ENCODE data around the gene GRID2.

DNA sequence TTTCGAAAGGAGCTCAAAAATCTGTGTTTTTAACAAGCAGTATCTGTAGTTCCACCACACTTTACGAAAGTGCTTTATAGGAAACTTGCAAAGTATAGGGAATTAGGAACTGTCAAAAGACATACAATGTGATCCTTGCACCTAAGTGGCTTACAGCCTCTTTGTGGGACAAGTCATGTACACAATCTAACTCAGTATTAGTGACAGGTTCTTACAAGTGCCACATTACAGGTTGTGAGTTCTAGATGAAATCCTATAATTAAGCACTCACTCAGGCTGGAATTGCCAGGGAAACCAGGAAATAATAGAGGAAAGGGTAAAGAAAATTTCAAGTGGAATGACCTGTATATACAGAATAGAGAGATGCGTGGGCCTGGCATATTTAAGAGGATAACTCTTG lies 957.4 kb downstream of the GRID2 start:
- TF ChIP-seq POLR2A (IDR thresholded peaks at IDR 0.05): no peak
- TF ChIP-seq, protein P1, sequence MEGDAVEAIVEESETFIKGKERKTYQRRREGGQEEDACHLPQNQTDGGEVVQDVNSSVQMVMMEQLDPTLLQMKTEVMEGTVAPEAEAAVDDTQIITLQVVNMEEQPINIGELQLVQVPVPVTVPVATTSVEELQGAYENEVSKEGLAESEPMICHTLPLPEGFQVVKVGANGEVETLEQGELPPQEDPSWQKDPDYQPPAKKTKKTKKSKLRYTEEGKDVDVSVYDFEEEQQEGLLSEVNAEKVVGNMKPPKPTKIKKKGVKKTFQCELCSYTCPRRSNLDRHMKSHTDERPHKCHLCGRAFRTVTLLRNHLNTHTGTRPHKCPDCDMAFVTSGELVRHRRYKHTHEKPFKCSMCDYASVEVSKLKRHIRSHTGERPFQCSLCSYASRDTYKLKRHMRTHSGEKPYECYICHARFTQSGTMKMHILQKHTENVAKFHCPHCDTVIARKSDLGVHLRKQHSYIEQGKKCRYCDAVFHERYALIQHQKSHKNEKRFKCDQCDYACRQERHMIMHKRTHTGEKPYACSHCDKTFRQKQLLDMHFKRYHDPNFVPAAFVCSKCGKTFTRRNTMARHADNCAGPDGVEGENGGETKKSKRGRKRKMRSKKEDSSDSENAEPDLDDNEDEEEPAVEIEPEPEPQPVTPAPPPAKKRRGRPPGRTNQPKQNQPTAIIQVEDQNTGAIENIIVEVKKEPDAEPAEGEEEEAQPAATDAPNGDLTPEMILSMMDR (IDR thresholded peaks at IDR 0.05): no peak
